Measurements from ENCODE around the gene CASS4. TPM values are rescaled to one million over a fixed set of nuclear protein-coding genes. Genes with fewer than 3 reads are reported as not detected.

Gene CASS4
- total RNA-seq, 1 experiment from 2014 or later: not detected

DNA sequence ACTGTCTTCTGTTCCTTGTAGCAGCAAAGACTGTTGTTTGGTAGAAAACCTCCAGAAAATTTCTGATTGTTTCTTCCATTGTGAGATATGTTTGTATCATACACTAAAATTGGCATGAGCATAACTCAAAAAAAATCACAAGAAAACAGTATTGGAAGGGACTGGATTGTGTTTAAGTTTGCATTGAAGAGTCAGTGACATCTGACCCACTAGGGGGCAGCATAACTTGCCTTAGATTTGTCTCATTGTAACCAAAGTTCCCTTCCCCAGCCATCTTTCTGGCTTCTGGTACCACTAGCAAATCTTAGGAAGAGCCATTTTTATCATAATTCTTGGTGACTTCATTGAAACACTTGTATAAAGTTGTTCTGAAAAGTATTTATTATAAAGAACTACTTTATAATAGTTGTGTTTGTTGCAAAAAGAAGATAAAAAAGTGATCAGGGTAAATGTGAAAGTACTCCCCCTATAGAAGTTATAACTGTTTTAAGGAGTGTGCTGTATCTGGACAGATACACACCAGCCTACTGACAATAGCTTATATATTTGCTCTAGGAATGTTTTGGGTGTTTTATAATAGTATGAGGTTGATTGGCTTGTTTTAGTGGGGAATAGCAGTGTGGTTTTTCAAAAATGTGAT, 11.9 kb upstream of the CASS4 start:
- peaks cover 68 to 91% (median 85%) of the 10 kb centered on the region in 3 experiments for H3K36me3 Mint-ChIP-seq (ENCODE audit: insufficient read depth in 1 of 3, low read depth in 3 of 3)
- no peaks in the 10 kb centered on the region for H3K4me1 Mint-ChIP-seq
- no peaks in the 10 kb centered on the region for H3K23me2 ChIP-seq (ENCODE audit: insufficient read length, low read depth, low read length, poor library complexity, severe bottlenecking)

More for the DNA sequence above, 11.9 kb upstream of the CASS4 start:
- Histone ChIP-seq H3K18ac (ENCODE audit: insufficient read length, low read depth, low read length) (no peak overlapping the region), H3K9me3 (ENCODE audit: control insufficient read depth, low read depth, low read length) (no peaks in the 10 kb centered on the region), H4K5ac (ENCODE audit: insufficient read length, low read depth, low read length) (no peak overlapping the region), H3T11ph (ENCODE audit: low read length) (no peak overlapping the region), H2BK5ac (ENCODE audit: insufficient read length, low read length) (no peak overlapping the region), H2BK120ac (ENCODE audit: low read depth, low read length, poor library complexity, severe bottlenecking) (no peak overlapping the region), H2BK20ac (ENCODE audit: low read depth, low read length, poor library complexity, severe bottlenecking) (no peak overlapping the region), H3K79me1 (ENCODE audit: insufficient read depth, low read depth, low read length, poor library complexity, severe bottlenecking) (no peaks in the 10 kb centered on the region), H3K27ac (ENCODE audit: insufficient read length, low read depth, low read length) (no peak overlapping the region), H3K9ac (ENCODE audit: extremely low read depth, insufficient read length, low read length) (no peak overlapping the region), H3K4ac (ENCODE audit: low read depth, low read length) (no peak overlapping the region), H2AFZ (ENCODE audit: low read length) (no peak overlapping the region), H4K8ac (replicated peaks; ENCODE audit: insufficient read length, low read depth, low read length) (no peak overlapping the region), H3K4me2 (ENCODE audit: insufficient read depth, insufficient read length, low read length) (no peak overlapping the region), H2BK15ac (ENCODE audit: low read depth, low read length) (no peak overlapping the region), H3K79me2 (ENCODE audit: insufficient read depth, low read length) (no peaks in the 10 kb centered on the region; the same call in 1 of the 2 replicates), H4K91ac (ENCODE audit: insufficient read length, low read depth, low read length) (no peak overlapping the region), H2BK12ac (ENCODE audit: insufficient read length, low read depth, low read length) (no peak overlapping the region), H3K27me3 (ENCODE audit: insufficient read depth, low read length) (no peaks in the 10 kb centered on the region), H3K23ac (ENCODE audit: insufficient read length, low read depth, low read length) (no peak overlapping the region), H3K56ac (ENCODE audit: insufficient read length, low read depth, low read length) (no peak overlapping the region), H3K14ac (ENCODE audit: insufficient read depth, low read length) (no peak overlapping the region), H4K20me1 (ENCODE audit: control insufficient read depth, insufficient read depth, insufficient read length) (no peaks in the 10 kb centered on the region), H2AK5ac (ENCODE audit: insufficient read length, low read length) (no peak overlapping the region), H3K4me1 (ENCODE audit: insufficient read depth, low read length) (no peaks in the 10 kb centered on the region)
- DNase-seq: no peak
- H3K27ac Mint-ChIP-seq: no peak overlapping the region
- no peak overlapping the region for H3K4me3 Mint-ChIP-seq
- TF ChIP-seq, protein P1, sequence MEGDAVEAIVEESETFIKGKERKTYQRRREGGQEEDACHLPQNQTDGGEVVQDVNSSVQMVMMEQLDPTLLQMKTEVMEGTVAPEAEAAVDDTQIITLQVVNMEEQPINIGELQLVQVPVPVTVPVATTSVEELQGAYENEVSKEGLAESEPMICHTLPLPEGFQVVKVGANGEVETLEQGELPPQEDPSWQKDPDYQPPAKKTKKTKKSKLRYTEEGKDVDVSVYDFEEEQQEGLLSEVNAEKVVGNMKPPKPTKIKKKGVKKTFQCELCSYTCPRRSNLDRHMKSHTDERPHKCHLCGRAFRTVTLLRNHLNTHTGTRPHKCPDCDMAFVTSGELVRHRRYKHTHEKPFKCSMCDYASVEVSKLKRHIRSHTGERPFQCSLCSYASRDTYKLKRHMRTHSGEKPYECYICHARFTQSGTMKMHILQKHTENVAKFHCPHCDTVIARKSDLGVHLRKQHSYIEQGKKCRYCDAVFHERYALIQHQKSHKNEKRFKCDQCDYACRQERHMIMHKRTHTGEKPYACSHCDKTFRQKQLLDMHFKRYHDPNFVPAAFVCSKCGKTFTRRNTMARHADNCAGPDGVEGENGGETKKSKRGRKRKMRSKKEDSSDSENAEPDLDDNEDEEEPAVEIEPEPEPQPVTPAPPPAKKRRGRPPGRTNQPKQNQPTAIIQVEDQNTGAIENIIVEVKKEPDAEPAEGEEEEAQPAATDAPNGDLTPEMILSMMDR (conservative IDR thresholded peaks at IDR 0.05): peak; percentile 87
- H3K9me3 Mint-ChIP-seq: no peaks in the 10 kb centered on the region
- no peaks in the 10 kb centered on the region for H3K27me3 Mint-ChIP-seq (ENCODE audit: low read depth)
